Activated CD8-positive, alpha-beta T cell treated with anti-CD3 and anti-CD28 coated beads, Interleukin-2, amount 10 ng/mL, durations not matched to agents 7 days and 5 days (primary cell): ENCODE measurements around the gene PARL. TPM values are rescaled to one million over a fixed set of nuclear protein-coding genes. Genes with fewer than 3 reads are reported as not detected.

Experiments
- ATAC-seq: fragments of 150-1000 bp; cut with Tn5 transposase; one replicate; pipeline ENCODE4 v1.10.0; 2021; ENCODE audit warnings: moderate library complexity
- CTCF ChIA-PET: fragments of 350-600 bp; sonication (Branson Sonifier 250); formaldehyde crosslinking; loops from one replicate; lab custom pipeline; 2021; ENCODE audit warnings: antibody characterized with exemption; lab: Charles Lee
- POLR2A ChIA-PET: fragments of 350-600 bp; sonication (Branson Sonifier 250); formaldehyde crosslinking; loops from one replicate; lab custom pipeline; 2021; ENCODE audit warnings: antibody characterized with exemption; lab: Charles Lee
- DNase-seq: peaks from one replicate; pipeline ENCODE4 v3.0.0-alpha.2; 2020
- H3K27ac Mint-ChIP-seq: one replicate; pipeline ENCODE4 v1.8.0; 2021; ENCODE audit warnings: mild to moderate bottlenecking, mixed read lengths
- H3K27me3 Mint-ChIP-seq: one replicate; pipeline ENCODE4 v1.8.0; 2021; ENCODE audit warnings: low read depth, mixed read lengths
- H3K36me3 Mint-ChIP-seq: one replicate; pipeline ENCODE4 v1.8.0; 2021; ENCODE audit warnings: low read depth, mixed read lengths
- H3K4me1 Mint-ChIP-seq: one replicate; pipeline ENCODE4 v1.8.0; 2021; ENCODE audit warnings: low read depth, mixed read lengths
- H3K4me3 Mint-ChIP-seq: one replicate; pipeline ENCODE4 v1.8.0; 2021; ENCODE audit warnings: mild to moderate bottlenecking, mixed read lengths
- H3K9me3 Mint-ChIP-seq: one replicate; pipeline ENCODE4 v1.8.0; 2022; ENCODE audit warnings: mixed read lengths; ENCODE audit not compliant: insufficient read depth
- total RNA-seq, 2 experiments: library from RNA; stranded (reverse); gene quantifications; one replicate each; pipeline ENCODE4 v1.2.3, GENCODE V29; 2021

The PARL gene
- total RNA-seq, 2 experiments from 2014 or later = 45.6 to 49.3 TPM

GRCh38 chr3:183845608-183846288 is 38.9 kb downstream of the PARL start:
- H3K36me3 Mint-ChIP-seq = peaks cover 33% of the 10 kb centered on the region
- H3K27ac Mint-ChIP-seq = no peak overlapping the region
- no peaks in the 10 kb centered on the region for H3K4me1 Mint-ChIP-seq
- H3K27me3 Mint-ChIP-seq = no peaks in the 10 kb centered on the region
- POLR2A ChIA-PET = no interaction called here
- no peak for ATAC-seq
- no peak for DNase-seq
- H3K9me3 Mint-ChIP-seq = no peaks in the 10 kb centered on the region
- no peak overlapping the region for H3K4me3 Mint-ChIP-seq
- CTCF ChIA-PET = no interaction called here

GRCh38 chr3:183845090-183845489 is 39.6 kb downstream of the PARL start:
- ChIA-PET CTCF (interaction anchor here (1.1 kb wide), 1 partner anchor 39 kb away, joined by 3 read pairs; the partner anchor contains the start of gene PARL), POLR2A (no interaction called here)
- Mint-ChIP-seq H3K27ac (no peak overlapping the region), H3K4me3 (no peak overlapping the region), H3K9me3 (no peaks in the 10 kb centered on the region), H3K36me3 (peaks cover 33% of the 10 kb centered on the region), H3K4me1 (no peaks in the 10 kb centered on the region), H3K27me3 (no peaks in the 10 kb centered on the region)
- DNase-seq (no peak), ATAC-seq (no peak)

GRCh38 chr3:183844606-183845005 is 40.1 kb downstream of the PARL start:
- ATAC-seq (no peak), DNase-seq (no peak)
- peaks cover 36% of the 10 kb centered on the region for H3K36me3 Mint-ChIP-seq
- H3K9me3 Mint-ChIP-seq = no peaks in the 10 kb centered on the region
- no peaks in the 10 kb centered on the region for H3K27me3 Mint-ChIP-seq
- no peaks in the 10 kb centered on the region for H3K4me1 Mint-ChIP-seq
- ChIA-PET CTCF (interaction anchor here (1.1 kb wide), 1 partner anchor 40 kb away, joined by 3 read pairs; the partner anchor contains the start of gene PARL), POLR2A (no interaction called here)
- no peak overlapping the region for H3K4me3 Mint-ChIP-seq
- no peak overlapping the region for H3K27ac Mint-ChIP-seq

GRCh38 chr3:183839751-183840150 is 44.9 kb downstream of the PARL start:
- no peaks in the 10 kb centered on the region for H3K4me1 Mint-ChIP-seq
- ATAC-seq (no peak), DNase-seq (no peak)
- no peak overlapping the region for H3K4me3 Mint-ChIP-seq
- H3K27ac Mint-ChIP-seq = no peak overlapping the region
- ChIA-PET CTCF (interaction anchor here (0.8 to 1.5 kb wide), 4 partner anchors 8 to 73 kb away, joined by 3 to 5 read pairs (median 4); partner anchors contain the start of gene PARL), POLR2A (no interaction called here)
- H3K27me3 Mint-ChIP-seq = no peaks in the 10 kb centered on the region
- H3K36me3 Mint-ChIP-seq = peaks cover 30% of the 10 kb centered on the region
- H3K9me3 Mint-ChIP-seq = no peaks in the 10 kb centered on the region

GRCh38 chr3:183837894-183838293 is 46.8 kb downstream of the PARL start:
- Mint-ChIP-seq H3K4me3 (no peak overlapping the region), H3K27me3 (no peaks in the 10 kb centered on the region), H3K27ac (no peak overlapping the region), H3K36me3 (peaks cover 27% of the 10 kb centered on the region), H3K9me3 (no peaks in the 10 kb centered on the region), H3K4me1 (no peaks in the 10 kb centered on the region)
- ATAC-seq (no peak), DNase-seq (no peak)
- CTCF ChIA-PET = no interaction called here
- POLR2A ChIA-PET = no interaction called here

- Mint-ChIP-seq H3K9me3 (no peaks in the 10 kb centered on the region), H3K27ac (no peak overlapping the region), H3K36me3 (peaks cover 27% of the 10 kb centered on the region), H3K4me3 (no peak overlapping the region), H3K27me3 (no peaks in the 10 kb centered on the region), H3K4me1 (no peaks in the 10 kb centered on the region)
- DNase-seq (no peak), ATAC-seq (no peak)
- POLR2A ChIA-PET = no interaction called here
- CTCF ChIA-PET = no interaction called here
Measured at GRCh38 chr3:183837390-183837789, 47.3 kb downstream of the PARL start.

GRCh38 chr3:183833516-183833915 is 51.2 kb downstream of the PARL start:
- CTCF ChIA-PET = no interaction called here
- Mint-ChIP-seq H3K4me1 (no peaks in the 10 kb centered on the region), H3K4me3 (no peak overlapping the region), H3K27me3 (no peaks in the 10 kb centered on the region), H3K27ac (no peak overlapping the region), H3K36me3 (peaks cover 8% of the 10 kb centered on the region), H3K9me3 (no peaks in the 10 kb centered on the region)
- POLR2A ChIA-PET = interaction anchor here (1.2 kb wide), 1 partner anchor 12 kb away, joined by 4 read pairs; no protein-coding TSS in a partner anchor
- DNase-seq (no peak), ATAC-seq (no peak)

GRCh38 chr3:183830187-183830586 is 54.5 kb downstream of the PARL start:
- no peaks in the 10 kb centered on the region for H3K9me3 Mint-ChIP-seq
- ATAC-seq = no peak
- no peak overlapping the region for H3K27ac Mint-ChIP-seq
- no peak overlapping the region for H3K4me3 Mint-ChIP-seq
- no peaks in the 10 kb centered on the region for H3K4me1 Mint-ChIP-seq
- no peak for DNase-seq
- ChIA-PET CTCF (interaction anchor here (1.2 kb wide), 1 partner anchor 10 kb away, joined by 3 read pairs; no protein-coding TSS in a partner anchor), POLR2A (interaction anchor here (0.8 kb wide), 1 partner anchor 403 kb away, joined by 3 read pairs; no protein-coding TSS in a partner anchor)
- H3K36me3 Mint-ChIP-seq = peaks cover 5% of the 10 kb centered on the region
- no peaks in the 10 kb centered on the region for H3K27me3 Mint-ChIP-seq

- peaks cover under 1% of the 10 kb centered on the region for H3K4me1 Mint-ChIP-seq
- ChIA-PET CTCF (no interaction called here), POLR2A (no interaction called here)
- peaks cover 5% of the 10 kb centered on the region for H3K36me3 Mint-ChIP-seq
- ATAC-seq (no peak), DNase-seq (no peak)
- H3K27me3 Mint-ChIP-seq = no peaks in the 10 kb centered on the region
- no peaks in the 10 kb centered on the region for H3K9me3 Mint-ChIP-seq
- no peak overlapping the region for H3K4me3 Mint-ChIP-seq
- H3K27ac Mint-ChIP-seq = no peak overlapping the region
Measured at GRCh38 chr3:183829466-183829865, 55.2 kb downstream of the PARL start.

GRCh38 chr3:183828538-183828870 is 56.2 kb downstream of the PARL start:
- Mint-ChIP-seq H3K4me3 (no peak overlapping the region), H3K9me3 (no peaks in the 10 kb centered on the region), H3K27me3 (peaks cover 3% of the 10 kb centered on the region), H3K27ac (no peak overlapping the region), H3K4me1 (peaks cover 10% of the 10 kb centered on the region), H3K36me3 (peaks cover 5% of the 10 kb centered on the region)
- ATAC-seq = no peak
- ChIA-PET POLR2A (no interaction called here), CTCF (no interaction called here)
- no peak for DNase-seq

- H3K9me3 Mint-ChIP-seq = no peaks in the 10 kb centered on the region
- no peak overlapping the region for H3K4me3 Mint-ChIP-seq
- H3K4me1 Mint-ChIP-seq = peaks cover 10% of the 10 kb centered on the region
- peaks cover 5% of the 10 kb centered on the region for H3K36me3 Mint-ChIP-seq
- H3K27me3 Mint-ChIP-seq = peaks cover 3% of the 10 kb centered on the region
- ATAC-seq (no peak), DNase-seq (no peak)
- ChIA-PET CTCF (interaction anchor here (5.9 kb wide), 1 partner anchor 57 kb away, joined by 28 read pairs; the partner anchor contains the start of gene PARL), POLR2A (no interaction called here)
- no peak overlapping the region for H3K27ac Mint-ChIP-seq
Measured at GRCh38 chr3:183827809-183828537, 56.7 kb downstream of the PARL start.
